ENCODE measurements around the gene CISH.

The CISH gene

GRCh38 chr3:50599115-50599715 is 12.4 kb downstream of the CISH start:
- DNase-seq (no peak), ATAC-seq (no peak)

GRCh38 chr3:50594253-50594785 is 17.3 kb downstream of the CISH start:
- no peak for ATAC-seq
- no peak for DNase-seq

DNA sequence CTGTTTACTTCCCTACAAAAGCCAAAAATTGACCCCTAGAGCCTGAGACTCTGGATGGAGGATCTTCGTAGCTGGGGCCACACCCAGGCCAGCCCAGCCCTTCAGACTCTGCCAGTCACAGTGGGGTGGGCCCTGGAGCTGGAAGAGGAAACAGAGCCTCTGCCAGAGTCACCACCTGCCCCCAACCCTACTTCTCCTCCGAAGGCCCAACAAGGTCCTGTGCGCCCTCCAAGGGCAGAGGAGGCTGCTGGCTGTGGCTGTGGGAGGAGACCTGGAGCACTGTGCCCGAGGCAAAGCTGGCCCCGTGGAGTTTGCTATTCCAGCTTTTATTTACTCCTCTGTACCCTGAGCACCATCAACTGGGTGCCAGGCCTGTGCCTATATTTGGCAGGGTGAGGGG is 19.0 kb downstream of the CISH start:
- ATAC-seq (no peak), DNase-seq (peak; percentile 54)

- peak; percentile 1 for ATAC-seq
- peak; percentile 46 for DNase-seq
These were observed 20.3 kb downstream of the CISH start for GRCh38 chr3:50591196-50591741.

DNA sequence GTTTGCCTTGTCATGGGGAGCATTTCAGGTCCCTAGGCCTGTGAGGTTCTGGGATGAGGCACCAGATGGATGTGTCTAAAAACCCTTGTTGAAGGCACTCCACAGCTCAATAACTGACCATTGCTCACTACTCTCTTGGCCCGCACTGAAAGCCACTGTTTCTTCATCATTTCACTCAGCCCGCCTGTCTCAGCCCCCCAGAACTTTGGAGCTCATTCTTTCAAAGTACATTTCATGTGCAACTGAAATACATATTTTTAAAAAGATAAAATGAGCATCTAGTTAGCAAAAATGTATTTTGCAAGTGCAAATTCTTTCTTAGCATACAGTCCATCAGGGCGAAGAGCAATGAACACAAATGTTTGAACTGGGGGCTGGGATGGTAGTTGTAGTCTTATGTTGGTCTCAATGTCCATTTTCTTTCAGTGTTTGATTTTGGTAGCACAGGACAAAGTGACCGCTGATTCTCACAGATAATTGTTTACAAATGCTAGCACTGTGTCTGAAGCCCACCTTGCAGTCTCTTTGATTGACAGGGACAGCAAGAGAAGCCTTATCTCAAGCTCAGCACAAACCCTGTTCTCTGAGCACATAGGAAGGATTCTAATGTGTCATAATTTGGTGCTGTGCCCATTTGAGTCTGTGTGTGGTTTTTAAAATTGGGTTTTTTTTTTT is 22.7 kb downstream of the CISH start:
- DNase-seq (no peak), ATAC-seq (no peak)

- DNase-seq, result peak; percentile 90
- ATAC-seq, result peak; percentile 57
These were observed 23.5 kb downstream of the CISH start for GRCh38 chr3:50587806-50588758.

DNA sequence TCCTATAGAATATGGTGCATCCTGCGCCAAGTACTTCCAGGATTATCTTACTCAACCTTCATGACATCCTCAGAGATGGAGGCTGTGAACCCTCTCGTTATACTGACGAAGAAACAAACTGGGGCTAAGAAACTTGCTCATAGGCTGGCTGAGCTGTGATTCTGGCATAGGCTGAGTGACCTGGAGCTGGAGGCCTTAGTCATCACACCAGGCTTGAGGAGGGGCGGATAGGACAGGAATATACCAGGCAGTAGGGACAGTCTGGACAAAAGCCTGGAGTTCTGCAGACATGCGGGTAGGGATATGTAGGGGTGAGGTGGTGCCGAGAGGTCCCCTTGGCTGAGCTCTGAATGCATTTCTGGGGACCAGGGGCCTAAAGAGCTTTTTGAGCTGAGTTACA is 24.2 kb downstream of the CISH start:
- DNase-seq, result no peak
- no peak for ATAC-seq

GRCh38 chr3:50586763-50587070 is 24.9 kb downstream of the CISH start:
- ATAC-seq, result no peak
- no peak for DNase-seq

DNA sequence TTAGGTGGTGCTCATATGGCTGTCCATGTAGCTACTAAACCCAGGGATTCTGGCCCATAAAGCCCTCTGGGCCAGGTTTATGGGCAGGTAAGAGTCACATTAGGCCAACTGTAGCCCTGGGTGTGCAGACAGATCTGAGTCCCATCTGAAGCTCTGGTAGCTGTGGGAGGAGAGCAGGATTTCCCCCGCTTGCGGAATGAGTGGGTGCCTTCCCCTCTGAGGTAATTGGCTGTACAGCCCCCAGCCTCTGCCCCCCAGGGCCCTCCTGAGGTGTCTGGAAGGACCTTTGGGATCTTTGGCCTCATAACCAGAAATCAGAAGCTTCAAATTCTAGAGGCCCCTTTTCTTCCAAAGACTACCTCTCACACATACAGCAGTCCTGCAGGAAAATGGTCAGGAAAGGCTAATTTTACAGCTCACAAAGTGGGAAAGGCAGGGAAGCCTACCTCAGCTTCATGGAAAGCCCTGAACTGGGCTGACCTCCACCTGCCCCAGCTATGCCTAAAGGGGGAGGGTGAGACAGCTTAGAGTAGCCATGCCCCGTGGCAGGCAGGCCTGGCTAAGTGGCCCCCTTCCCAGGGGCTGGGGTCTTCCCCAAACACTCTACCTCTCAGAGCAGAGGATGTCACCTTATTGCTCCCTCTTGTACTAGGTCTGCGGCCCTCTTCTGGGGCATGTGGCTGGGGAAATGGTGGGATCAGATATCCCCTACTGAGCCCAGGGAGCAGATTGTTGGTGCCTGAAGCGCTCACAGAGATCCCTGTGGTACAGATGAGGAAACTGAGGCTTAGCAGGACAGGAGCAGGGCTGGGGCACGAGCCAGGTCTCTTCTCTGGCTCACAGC is 25.4 kb downstream of the CISH start:
- DNase-seq, result peak; percentile 76
- ATAC-seq, result peak; percentile 19

GRCh38 chr3:50584391-50584790 is 27.2 kb downstream of the CISH start:
- no peak for DNase-seq
- no peak for ATAC-seq

DNA sequence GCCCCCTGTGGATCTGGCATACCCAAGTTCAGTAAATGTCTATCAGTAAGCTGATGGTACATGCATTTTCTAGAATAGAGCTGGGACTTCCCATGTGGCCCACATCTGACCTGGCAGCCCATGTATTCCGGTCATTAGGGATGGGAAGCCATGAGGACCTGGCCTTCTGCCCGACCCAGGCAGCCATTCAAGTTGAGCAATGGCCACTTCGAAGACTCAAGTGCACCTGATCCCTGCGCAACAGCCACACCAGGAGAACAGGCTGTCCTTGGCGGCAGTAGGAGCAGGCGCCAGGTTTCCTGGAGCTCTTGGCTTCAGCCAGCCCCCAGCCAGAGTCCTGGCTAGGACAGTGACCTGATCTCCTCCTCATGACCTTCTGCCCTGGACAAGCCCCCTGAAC is 27.7 kb downstream of the CISH start:
- DNase-seq (no peak), ATAC-seq (no peak)

- DNase-seq (no peak), ATAC-seq (no peak)
These were observed 29.5 kb downstream of the CISH start for GRCh38 chr3:50582083-50582482.

DNA sequence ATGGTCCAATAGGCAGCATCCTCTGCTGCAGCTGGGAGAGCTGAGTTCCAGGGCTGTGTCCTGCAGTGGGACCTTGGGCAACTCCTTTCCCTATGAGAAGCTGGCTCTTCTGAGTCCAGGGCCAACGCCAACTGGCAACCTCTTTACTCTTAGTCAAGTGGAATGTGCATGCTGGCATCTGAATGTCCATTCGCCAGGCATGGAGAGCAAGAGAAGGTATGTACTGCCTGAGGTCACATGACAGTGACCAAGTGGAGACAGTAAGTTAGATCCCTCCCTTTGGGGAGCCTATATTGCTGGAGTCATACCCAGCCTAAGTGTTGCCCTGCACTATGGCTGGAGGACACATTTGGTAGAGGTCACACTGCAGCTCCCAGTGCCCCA is 30.1 kb downstream of the CISH start:
- no peak for ATAC-seq
- no peak for DNase-seq

DNA sequence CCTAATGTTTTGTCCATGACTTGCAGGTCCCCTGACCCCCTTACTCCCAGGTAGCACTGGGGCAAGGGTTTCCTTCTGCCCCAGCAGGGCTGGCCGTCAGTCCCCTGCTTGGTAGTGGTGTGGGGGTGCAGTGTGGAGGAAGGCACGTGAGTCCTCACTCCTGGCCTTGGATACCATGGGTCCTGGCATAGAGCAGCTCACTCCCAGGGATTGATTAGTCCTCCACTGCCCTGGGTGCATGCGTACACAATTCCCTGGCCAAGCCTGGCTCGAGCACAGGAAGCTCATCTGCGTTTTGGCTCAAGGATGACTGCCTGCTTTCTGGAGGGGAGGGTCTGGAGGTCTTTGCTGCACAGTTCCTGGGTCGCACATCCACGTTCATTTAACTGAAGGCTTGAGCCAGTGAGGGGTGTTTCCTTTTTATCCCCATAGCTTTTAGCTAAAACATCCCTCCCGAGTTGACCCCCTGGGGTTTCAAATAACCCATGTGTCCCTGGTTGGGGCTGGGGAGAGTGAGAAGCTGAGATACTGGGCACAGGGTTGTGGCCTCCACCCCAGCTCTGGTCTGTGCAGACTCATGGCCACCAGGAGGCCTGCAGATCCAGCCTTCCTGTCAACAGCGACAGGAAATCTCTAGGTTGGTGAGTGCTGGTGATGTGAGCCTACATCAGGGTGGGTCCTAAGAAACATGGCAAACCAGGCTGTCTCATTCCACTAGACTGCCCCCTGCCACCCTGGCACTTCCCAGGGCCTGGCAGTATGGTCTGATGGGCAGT is 30.7 kb downstream of the CISH start:
- no peak for ATAC-seq

GRCh38 chr3:50577348-50577747 is 34.2 kb downstream of the CISH start:
- DNase-seq (no peak), ATAC-seq (no peak)

More for the DNA sequence above, 30.7 kb downstream of the CISH start:
- no peak for DNase-seq

DNA sequence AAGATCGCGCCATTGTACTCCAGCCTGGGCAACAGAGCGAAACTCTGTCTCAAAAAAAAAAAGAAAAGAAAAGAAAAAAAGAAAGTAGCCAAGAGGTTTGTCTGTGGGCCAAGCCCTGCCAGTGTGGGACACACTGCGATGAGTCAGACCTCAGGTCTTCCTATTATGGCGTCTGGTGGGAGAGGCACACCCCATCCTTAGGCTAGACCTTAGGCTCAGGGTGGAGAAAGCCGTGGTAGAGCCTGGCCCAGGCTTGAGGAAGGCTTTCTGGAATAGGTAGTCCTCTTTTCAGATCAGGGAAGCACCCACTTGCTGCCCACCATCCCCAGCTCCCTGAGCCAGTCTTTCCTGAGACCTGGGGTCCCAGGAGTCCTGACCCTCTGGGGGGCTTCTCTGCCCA is 36.2 kb downstream of the CISH start:
- DNase-seq (no peak), ATAC-seq (no peak)

DNA sequence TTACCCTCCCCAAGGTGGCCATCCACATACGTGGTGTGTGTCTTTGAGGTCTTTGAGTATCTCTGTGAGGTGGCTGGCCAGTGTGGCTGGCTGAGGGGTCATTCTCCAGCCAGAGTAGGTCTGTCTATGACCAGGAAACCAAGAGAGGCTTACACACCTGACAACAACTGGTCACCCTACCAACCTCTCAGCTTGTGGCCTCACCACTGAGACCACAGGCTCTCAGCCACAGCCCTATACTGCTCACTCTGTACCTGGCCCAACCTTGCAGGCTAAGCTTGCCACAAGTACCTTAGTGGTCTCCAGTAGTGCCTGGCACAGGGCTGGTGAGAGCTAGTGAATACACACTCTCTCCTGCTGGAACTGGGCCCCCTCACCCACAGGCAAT is 37.1 kb downstream of the CISH start:
- ATAC-seq, result peak; percentile 5
- DNase-seq, result peak; percentile 62

GRCh38 chr3:50573566-50574443 is 37.8 kb downstream of the CISH start:
- DNase-seq (peak; percentile 80), ATAC-seq (peak; percentile 53)

GRCh38 chr3:50572801-50573371 is 38.7 kb downstream of the CISH start:
- DNase-seq, result peak; percentile 69

GRCh38 chr3:50572158-50572557 is 39.4 kb downstream of the CISH start:
- DNase-seq (peak; percentile 83), ATAC-seq (peak; percentile 21)

More at GRCh38 chr3:50572801-50573371, 38.7 kb downstream of the CISH start:
- peak; percentile 16 for ATAC-seq

Data from stimulated activated naive CD8-positive, alpha-beta T cell treated with anti-CD3 and anti-CD28 coated beads, Interleukin-15, Interleukin-2, amounts not matched to agents 100 U/mL and 50 U/mL, for 24 hours (primary cell).